HuH-7 (cell line): ENCODE data around the gene SPSB3.

Experiments
- DNase-seq: peaks from one replicate; pipeline ENCODE4 v3.0.0; 2011; ENCODE audit warnings: low spot score

The SPSB3 gene

GRCh38 chr16:1782408-1783264 lies at the start of gene SPSB3, which contains the start of gene NUBP2:
TSS of gene SPSB3 (minus strand) at chr16:1782571. CDS start at chr16:1781483, 1,088 bp downstream.
TSS of gene NUBP2 (plus strand) at chr16:1782960. CDS start at chr16:1783021, 61 bp downstream.
- DNase-seq: peak; percentile 100

GRCh38 chr16:1831186-1832075 lies 49.1 kb upstream of the SPSB3 start:
- DNase-seq: no peak

- DNase-seq: no peak
These were observed 47.8 kb upstream of the SPSB3 start for GRCh38 chr16:1830213-1830612.

- peak; percentile 56 for DNase-seq
These were observed 46.5 kb upstream of the SPSB3 start for GRCh38 chr16:1828645-1829410.

- DNase-seq: peak; percentile 100
These were observed 44.6 kb upstream of the SPSB3 start, which contains the start of the genes FAHD1 and HAGH for GRCh38 chr16:1826691-1827573. TSS of gene FAHD1 (plus strand) at chr16:1827206. CDS start at chr16:1827239, 33 bp downstream. TSS of gene HAGH (minus strand) at chr16:1826825. CDS start at chr16:1826787, 38 bp downstream.

- peak; percentile 35 for DNase-seq
These were observed 43.7 kb upstream of the SPSB3 start for GRCh38 chr16:1825864-1826690.

- DNase-seq: no peak
These were observed 43.1 kb upstream of the SPSB3 start for GRCh38 chr16:1825381-1825863.

GRCh38 chr16:1823821-1824220 lies 41.5 kb upstream of the SPSB3 start:
- DNase-seq: peak; percentile 57

GRCh38 chr16:1822801-1823200 lies 40.4 kb upstream of the SPSB3 start:
- no peak for DNase-seq

- no peak for DNase-seq
These were observed 39.7 kb upstream of the SPSB3 start for GRCh38 chr16:1821861-1822611.

GRCh38 chr16:1820946-1821290 lies 38.5 kb upstream of the SPSB3 start:
- DNase-seq: no peak

- DNase-seq: no peak
These were observed 38.0 kb upstream of the SPSB3 start for GRCh38 chr16:1820096-1820945.

- DNase-seq: no peak
These were observed 37.2 kb upstream of the SPSB3 start for GRCh38 chr16:1819611-1820010.

GRCh38 chr16:1818873-1819525 lies 36.6 kb upstream of the SPSB3 start:
- no peak for DNase-seq

GRCh38 chr16:1818204-1818872 lies 36.0 kb upstream of the SPSB3 start:
- no peak for DNase-seq

- no peak for DNase-seq
These were observed 35.3 kb upstream of the SPSB3 start for GRCh38 chr16:1817716-1818115.

GRCh38 chr16:1817276-1817589 lies 34.9 kb upstream of the SPSB3 start:
- DNase-seq: no peak
